AG04450 (cell line): ENCODE data around the gene XRN1. TPM values are rescaled to one million over a fixed set of nuclear protein-coding genes. Genes with fewer than 3 reads are reported as not detected.
"Not testable (repeated sequence)": the region's sequence is repeated elsewhere in the genome, so short reads cannot be mapped to it uniquely, and the experiment has no call there.

Experiments used
- CTCF ChIA-PET: fragments of 300-600, 350-600 bp; formaldehyde crosslinking; extraction: SDS; loops from one replicate; lab custom pipeline; 2022; ENCODE audit warnings: antibody characterized with exemption, inconsistent platforms; lab: Charles Lee
- POLR2A ChIA-PET: fragments of 350-600 bp; formaldehyde crosslinking; extraction: SDS; loops from one replicate; lab custom pipeline; 2021; ENCODE audit warnings: antibody characterized with exemption, inconsistent platforms; lab: Yijun Ruan, JAX
- DNase-seq: peaks from one replicate; pipeline ENCODE4 v3.0.0-alpha.2; 2011; ENCODE audit warnings: low read depth, low spot score
- H3K27ac ChIP-seq: one replicate; pipeline ENCODE4 v1.5.1; 2012; ENCODE audit warnings: low read depth, low read length, control low read depth
- H3K27me3 ChIP-seq: one replicate; pipeline ENCODE4 v1.6.0; 2012; ENCODE audit warnings: low read length; ENCODE audit not compliant: control insufficient read depth, insufficient read depth
- H3K4me3 ChIP-seq: 2 replicates; pipeline ENCODE4 v1.5.1; 2011; ENCODE audit warnings: mild to moderate bottlenecking, low read depth, low read length, control low read depth
- H3K9me3 ChIP-seq: 2 replicates; pipeline ENCODE4 v1.5.1; 2012; ENCODE audit warnings: low read length; ENCODE audit not compliant: control insufficient read depth, insufficient read depth
- polyA plus RNA-seq: library from polyadenylated mRNA; depleted of rRNA; stranded (reverse); fragments of >200 nt; gene quantifications from 2 replicates; pipeline ENCODE4 v1.2.3, GENCODE V29; 2011
- TF ChIP-seq, protein P1 (sequence below): IDR thresholded peaks from 2 replicates; pipeline ENCODE4 v1.5.1; 2011; ENCODE audit warnings: low read depth, low read length, control low read depth, inconsistent platforms

XRN1 gene
- polyA plus RNA-seq, 1 experiment = 36.9 TPM

DNA sequence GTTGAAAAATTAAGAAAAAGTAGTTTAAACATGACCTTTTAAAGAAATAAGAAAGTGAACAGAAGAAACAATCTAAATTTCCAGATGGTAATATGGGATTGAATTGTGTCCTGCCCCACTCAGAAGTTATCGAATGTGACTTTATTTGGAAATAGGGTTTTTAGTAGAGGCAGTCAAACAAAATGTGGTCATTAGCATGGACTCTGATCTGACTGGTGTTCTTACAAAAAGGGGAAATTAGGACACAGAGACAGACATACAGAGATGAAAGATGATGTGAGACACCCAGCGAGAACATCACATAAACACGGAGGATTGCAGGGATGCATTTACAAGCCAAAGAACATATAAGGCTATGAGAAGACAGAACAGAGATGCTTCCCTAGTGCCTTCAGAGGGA, 73.2 kb downstream of the XRN1 start:
- H3K27me3 ChIP-seq = no peaks in the 10 kb centered on the region
- H3K4me3 ChIP-seq = no peak overlapping the region
- CTCF ChIA-PET = no interaction called here
- H3K27ac ChIP-seq = no peak overlapping the region
- TF ChIP-seq, protein P1, sequence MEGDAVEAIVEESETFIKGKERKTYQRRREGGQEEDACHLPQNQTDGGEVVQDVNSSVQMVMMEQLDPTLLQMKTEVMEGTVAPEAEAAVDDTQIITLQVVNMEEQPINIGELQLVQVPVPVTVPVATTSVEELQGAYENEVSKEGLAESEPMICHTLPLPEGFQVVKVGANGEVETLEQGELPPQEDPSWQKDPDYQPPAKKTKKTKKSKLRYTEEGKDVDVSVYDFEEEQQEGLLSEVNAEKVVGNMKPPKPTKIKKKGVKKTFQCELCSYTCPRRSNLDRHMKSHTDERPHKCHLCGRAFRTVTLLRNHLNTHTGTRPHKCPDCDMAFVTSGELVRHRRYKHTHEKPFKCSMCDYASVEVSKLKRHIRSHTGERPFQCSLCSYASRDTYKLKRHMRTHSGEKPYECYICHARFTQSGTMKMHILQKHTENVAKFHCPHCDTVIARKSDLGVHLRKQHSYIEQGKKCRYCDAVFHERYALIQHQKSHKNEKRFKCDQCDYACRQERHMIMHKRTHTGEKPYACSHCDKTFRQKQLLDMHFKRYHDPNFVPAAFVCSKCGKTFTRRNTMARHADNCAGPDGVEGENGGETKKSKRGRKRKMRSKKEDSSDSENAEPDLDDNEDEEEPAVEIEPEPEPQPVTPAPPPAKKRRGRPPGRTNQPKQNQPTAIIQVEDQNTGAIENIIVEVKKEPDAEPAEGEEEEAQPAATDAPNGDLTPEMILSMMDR = no peak
- POLR2A ChIA-PET = no interaction called here
- H3K9me3 ChIP-seq = no peaks in the 10 kb centered on the region
- no peak for DNase-seq

DNA sequence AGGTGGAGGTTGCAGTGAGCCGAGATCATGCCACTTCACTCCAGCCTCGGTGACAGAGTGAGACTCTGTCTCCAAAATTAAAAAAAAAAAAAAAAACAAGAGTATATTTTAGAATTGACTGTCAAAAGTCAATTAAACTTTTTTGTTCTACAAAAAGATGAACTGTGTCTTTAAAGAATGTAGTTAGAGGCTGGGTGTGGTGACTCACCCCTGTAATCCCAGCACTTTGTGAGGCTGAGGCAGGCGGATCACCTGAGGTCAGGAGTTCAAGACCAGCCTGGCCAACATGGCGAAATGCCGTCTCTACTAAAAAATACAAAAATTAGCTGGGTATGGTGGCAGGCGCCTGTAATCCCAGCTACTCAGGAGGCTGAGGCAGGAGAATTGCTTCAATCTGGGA, 78.3 kb downstream of the XRN1 start:
- CTCF ChIA-PET = interaction anchor here (0.7 kb wide), 1 partner anchor 26 kb away, joined by 3 read pairs; no protein-coding TSS in a partner anchor
- H3K27ac ChIP-seq, POLR2A ChIA-PET, DNase-seq, H3K27me3 ChIP-seq, H3K4me3 ChIP-seq, H3K9me3 ChIP-seq: not testable (repeated sequence)

DNA sequence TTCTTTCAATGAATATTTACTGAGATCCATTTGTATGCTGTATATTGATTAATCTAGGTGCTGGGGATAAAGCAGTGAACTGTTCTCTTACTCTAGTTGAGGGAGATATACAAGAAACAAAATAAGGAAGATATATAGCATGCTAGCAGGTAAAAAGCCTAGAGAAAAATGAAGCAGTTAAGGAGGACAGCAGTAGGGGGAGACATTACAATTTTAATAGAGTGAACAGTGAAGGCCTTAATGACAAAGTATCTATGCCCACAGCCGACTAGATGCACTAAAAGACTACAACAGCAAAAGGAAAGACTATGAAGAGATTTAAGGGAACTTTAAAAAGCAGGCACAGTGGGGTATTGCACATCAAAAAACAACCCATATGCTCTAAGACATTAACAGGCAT, 81.4 kb downstream of the XRN1 start:
- TF ChIP-seq, protein P1 = 0 out of 2 replicates have a peak, but pooled peaks have one; percentile 20
- Histone ChIP-seq H3K9me3 (no peaks in the 10 kb centered on the region), H3K4me3 (no peak overlapping the region), H3K27ac (no peak overlapping the region), H3K27me3 (no peaks in the 10 kb centered on the region)
- POLR2A ChIA-PET = no interaction called here
- CTCF ChIA-PET = interaction anchor here (0.9 kb wide), 1 partner anchor 10 kb away, joined by 3 read pairs; no protein-coding TSS in a partner anchor
- DNase-seq = no peak

DNA sequence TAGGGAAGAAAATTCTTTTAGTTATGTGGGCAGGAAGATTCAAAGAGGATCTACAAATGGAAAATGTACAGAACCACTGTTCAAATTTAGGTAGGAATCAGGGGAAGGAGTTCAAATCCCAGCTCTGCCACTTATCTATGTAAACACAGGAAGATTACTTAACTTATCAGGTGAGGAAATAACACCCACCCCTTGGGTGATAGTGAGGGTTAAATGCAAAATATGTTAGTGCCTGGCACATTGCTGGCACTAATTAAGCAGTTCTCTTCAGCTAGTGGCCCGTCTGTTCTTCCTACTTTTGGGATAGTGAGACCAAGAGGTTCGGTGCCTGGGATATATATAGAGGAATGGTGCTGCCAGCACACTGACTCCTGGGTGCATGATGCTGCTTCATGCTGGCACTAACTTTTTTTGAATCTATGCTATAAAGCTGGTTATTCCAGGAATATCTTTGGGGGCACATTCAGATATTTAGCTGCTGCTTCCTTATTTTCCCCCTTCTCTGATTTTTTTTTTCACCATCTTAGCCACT, 83.8 kb downstream of the XRN1 start:
- no peaks in the 10 kb centered on the region for H3K9me3 ChIP-seq
- DNase-seq = no peak
- H3K27ac ChIP-seq = no peak overlapping the region
- TF ChIP-seq, protein P1 = no peak
- no peaks in the 10 kb centered on the region for H3K27me3 ChIP-seq
- POLR2A ChIA-PET = no interaction called here
- no peak overlapping the region for H3K4me3 ChIP-seq
- CTCF ChIA-PET = interaction anchor here (1.4 kb wide), 1 partner anchor 84 kb away, joined by 3 read pairs; no protein-coding TSS in a partner anchor

GRCh38 chr3:142363433-142363832, 84.4 kb downstream of the XRN1 start:
- POLR2A ChIA-PET, H3K4me3 ChIP-seq, H3K27me3 ChIP-seq, H3K27ac ChIP-seq, DNase-seq, H3K9me3 ChIP-seq: not testable (repeated sequence)
- CTCF ChIA-PET = interaction anchor here (1.4 kb wide), 1 partner anchor 84 kb away, joined by 3 read pairs; no protein-coding TSS in a partner anchor

GRCh38 chr3:142359367-142359766, 88.5 kb downstream of the XRN1 start:
- DNase-seq = no peak
- Histone ChIP-seq H3K27ac (no peak overlapping the region), H3K27me3 (no peaks in the 10 kb centered on the region), H3K4me3 (no peak overlapping the region), H3K9me3 (no peaks in the 10 kb centered on the region)
- CTCF ChIA-PET = no interaction called here
- TF ChIP-seq, protein P1 = no peak
- POLR2A ChIA-PET = no interaction called here
